Activated CD8-positive, alpha-beta T cell treated with anti-CD3 and anti-CD28 coated beads, Interleukin-2, amount 10 ng/mL, durations not matched to agents 7 days and 5 days (primary cell): ENCODE data around the gene ADGRL3. TPM values are rescaled to one million over a fixed set of nuclear protein-coding genes. Genes with fewer than 3 reads are reported as not detected.

Source experiments
- ATAC-seq: fragments of 150-1000 bp; cut with Tn5 transposase; one replicate; pipeline ENCODE4 v1.10.0; 2021; ENCODE audit warnings: moderate library complexity
- CTCF ChIA-PET: fragments of 350-600 bp; sonication (Branson Sonifier 250); formaldehyde crosslinking; loops from one replicate; lab custom pipeline; 2021; ENCODE audit warnings: antibody characterized with exemption; lab: Charles Lee
- POLR2A ChIA-PET: fragments of 350-600 bp; sonication (Branson Sonifier 250); formaldehyde crosslinking; loops from one replicate; lab custom pipeline; 2021; ENCODE audit warnings: antibody characterized with exemption; lab: Charles Lee
- DNase-seq: peaks from one replicate; pipeline ENCODE4 v3.0.0-alpha.2; 2020
- H3K27ac Mint-ChIP-seq: one replicate; pipeline ENCODE4 v1.8.0; 2021; ENCODE audit warnings: mild to moderate bottlenecking, mixed read lengths
- H3K27me3 Mint-ChIP-seq: one replicate; pipeline ENCODE4 v1.8.0; 2021; ENCODE audit warnings: low read depth, mixed read lengths
- H3K36me3 Mint-ChIP-seq: one replicate; pipeline ENCODE4 v1.8.0; 2021; ENCODE audit warnings: low read depth, mixed read lengths
- H3K4me1 Mint-ChIP-seq: one replicate; pipeline ENCODE4 v1.8.0; 2021; ENCODE audit warnings: low read depth, mixed read lengths
- H3K4me3 Mint-ChIP-seq: one replicate; pipeline ENCODE4 v1.8.0; 2021; ENCODE audit warnings: mild to moderate bottlenecking, mixed read lengths
- H3K9me3 Mint-ChIP-seq: one replicate; pipeline ENCODE4 v1.8.0; 2022; ENCODE audit warnings: mixed read lengths; ENCODE audit not compliant: insufficient read depth
- total RNA-seq, 2 experiments: library from RNA; stranded (reverse); gene quantifications; one replicate each; pipeline ENCODE4 v1.2.3, GENCODE V29; 2021

ADGRL3 gene
- total RNA-seq, 2 experiments from 2014 or later = not detected

GRCh38 chr4:61210186-61210939, 10.2 kb downstream of the ADGRL3 start:
- H3K4me1 Mint-ChIP-seq = no peaks in the 10 kb centered on the region
- no peaks in the 10 kb centered on the region for H3K36me3 Mint-ChIP-seq
- ATAC-seq (no peak), DNase-seq (no peak)
- no peak overlapping the region for H3K27ac Mint-ChIP-seq
- H3K4me3 Mint-ChIP-seq = no peak overlapping the region
- no peaks in the 10 kb centered on the region for H3K27me3 Mint-ChIP-seq
- POLR2A ChIA-PET = no interaction called here
- CTCF ChIA-PET = no interaction called here
- H3K9me3 Mint-ChIP-seq = no peaks in the 10 kb centered on the region

GRCh38 chr4:61211781-61212180, 11.7 kb downstream of the ADGRL3 start:
- DNase-seq (no peak), ATAC-seq (no peak)
- no peak overlapping the region for H3K27ac Mint-ChIP-seq
- ChIA-PET CTCF (no interaction called here), POLR2A (no interaction called here)
- no peaks in the 10 kb centered on the region for H3K4me1 Mint-ChIP-seq
- H3K36me3 Mint-ChIP-seq = no peaks in the 10 kb centered on the region
- H3K9me3 Mint-ChIP-seq = no peaks in the 10 kb centered on the region
- H3K4me3 Mint-ChIP-seq = no peak overlapping the region
- H3K27me3 Mint-ChIP-seq = no peaks in the 10 kb centered on the region

- ATAC-seq = no peak
- no peaks in the 10 kb centered on the region for H3K4me1 Mint-ChIP-seq
- CTCF ChIA-PET = no interaction called here
- H3K36me3 Mint-ChIP-seq = no peaks in the 10 kb centered on the region
- DNase-seq = no peak
- POLR2A ChIA-PET = no interaction called here
- no peaks in the 10 kb centered on the region for H3K9me3 Mint-ChIP-seq
- no peak overlapping the region for H3K4me3 Mint-ChIP-seq
- H3K27ac Mint-ChIP-seq = no peak overlapping the region
- no peaks in the 10 kb centered on the region for H3K27me3 Mint-ChIP-seq
These were observed 12.7 kb downstream of the ADGRL3 start for GRCh38 chr4:61212788-61213187.

GRCh38 chr4:61214680-61215079, 14.6 kb downstream of the ADGRL3 start:
- H3K36me3 Mint-ChIP-seq = no peaks in the 10 kb centered on the region
- H3K9me3 Mint-ChIP-seq = no peaks in the 10 kb centered on the region
- no peak for DNase-seq
- ChIA-PET CTCF (no interaction called here), POLR2A (no interaction called here)
- no peak for ATAC-seq
- H3K27me3 Mint-ChIP-seq = no peaks in the 10 kb centered on the region
- H3K4me1 Mint-ChIP-seq = no peaks in the 10 kb centered on the region
- no peak overlapping the region for H3K27ac Mint-ChIP-seq
- H3K4me3 Mint-ChIP-seq = no peak overlapping the region

GRCh38 chr4:61217222-61217621, 17.1 kb downstream of the ADGRL3 start:
- no peak overlapping the region for H3K4me3 Mint-ChIP-seq
- no peak for ATAC-seq

GRCh38 chr4:61220556-61220955, 20.4 kb downstream of the ADGRL3 start:
- H3K27me3 Mint-ChIP-seq = no peaks in the 10 kb centered on the region
- ATAC-seq (no peak), DNase-seq (no peak)
- H3K9me3 Mint-ChIP-seq = no peaks in the 10 kb centered on the region
- H3K36me3 Mint-ChIP-seq = no peaks in the 10 kb centered on the region
- POLR2A ChIA-PET = no interaction called here
- H3K4me1 Mint-ChIP-seq = no peaks in the 10 kb centered on the region
- H3K27ac Mint-ChIP-seq = no peak overlapping the region
- no peak overlapping the region for H3K4me3 Mint-ChIP-seq
- CTCF ChIA-PET = no interaction called here

More at GRCh38 chr4:61217222-61217621, 17.1 kb downstream of the ADGRL3 start:
- POLR2A ChIA-PET = no interaction called here
- CTCF ChIA-PET = no interaction called here
- H3K4me1 Mint-ChIP-seq = no peaks in the 10 kb centered on the region
- no peak overlapping the region for H3K27ac Mint-ChIP-seq
- no peaks in the 10 kb centered on the region for H3K36me3 Mint-ChIP-seq
- no peak for DNase-seq
- H3K9me3 Mint-ChIP-seq = no peaks in the 10 kb centered on the region
- H3K27me3 Mint-ChIP-seq = no peaks in the 10 kb centered on the region

- DNase-seq (no peak), ATAC-seq (no peak)
- Mint-ChIP-seq H3K27ac (no peak overlapping the region), H3K36me3 (no peaks in the 10 kb centered on the region), H3K9me3 (no peaks in the 10 kb centered on the region), H3K4me3 (no peak overlapping the region), H3K4me1 (no peaks in the 10 kb centered on the region), H3K27me3 (no peaks in the 10 kb centered on the region)
- ChIA-PET CTCF (no interaction called here), POLR2A (no interaction called here)
These were observed 23.3 kb downstream of the ADGRL3 start for GRCh38 chr4:61223385-61223784.

GRCh38 chr4:61224573-61224972, 24.4 kb downstream of the ADGRL3 start:
- no peaks in the 10 kb centered on the region for H3K9me3 Mint-ChIP-seq
- POLR2A ChIA-PET = no interaction called here
- no peak overlapping the region for H3K27ac Mint-ChIP-seq
- ATAC-seq = no peak
- no peaks in the 10 kb centered on the region for H3K4me1 Mint-ChIP-seq
- CTCF ChIA-PET = no interaction called here
- H3K4me3 Mint-ChIP-seq = no peak overlapping the region
- H3K27me3 Mint-ChIP-seq = no peaks in the 10 kb centered on the region
- DNase-seq = no peak
- H3K36me3 Mint-ChIP-seq = no peaks in the 10 kb centered on the region

- Mint-ChIP-seq H3K9me3 (no peaks in the 10 kb centered on the region), H3K36me3 (no peaks in the 10 kb centered on the region), H3K27me3 (no peaks in the 10 kb centered on the region), H3K4me1 (no peaks in the 10 kb centered on the region), H3K27ac (no peak overlapping the region), H3K4me3 (no peak overlapping the region)
- no peak for ATAC-seq
- POLR2A ChIA-PET = no interaction called here
- DNase-seq = no peak
- CTCF ChIA-PET = no interaction called here
These were observed 25.5 kb downstream of the ADGRL3 start for GRCh38 chr4:61225656-61226055.

GRCh38 chr4:61231421-61231820, 31.3 kb downstream of the ADGRL3 start:
- CTCF ChIA-PET = no interaction called here
- Mint-ChIP-seq H3K4me1 (no peaks in the 10 kb centered on the region), H3K27me3 (no peaks in the 10 kb centered on the region), H3K36me3 (no peaks in the 10 kb centered on the region), H3K27ac (no peak overlapping the region), H3K9me3 (no peaks in the 10 kb centered on the region), H3K4me3 (no peak overlapping the region)
- ATAC-seq = no peak
- no peak for DNase-seq
- POLR2A ChIA-PET = no interaction called here

GRCh38 chr4:61239250-61239649, 39.1 kb downstream of the ADGRL3 start:
- no peak overlapping the region for H3K4me3 Mint-ChIP-seq
- CTCF ChIA-PET = no interaction called here
- POLR2A ChIA-PET = no interaction called here
- no peaks in the 10 kb centered on the region for H3K9me3 Mint-ChIP-seq
- DNase-seq (no peak), ATAC-seq (no peak)
- H3K4me1 Mint-ChIP-seq = no peaks in the 10 kb centered on the region
- H3K36me3 Mint-ChIP-seq = no peaks in the 10 kb centered on the region
- H3K27me3 Mint-ChIP-seq = no peaks in the 10 kb centered on the region
- H3K27ac Mint-ChIP-seq = no peak overlapping the region

- ATAC-seq (no peak), DNase-seq (no peak)
- ChIA-PET POLR2A (no interaction called here), CTCF (no interaction called here)
- Mint-ChIP-seq H3K27ac (no peak overlapping the region), H3K36me3 (no peaks in the 10 kb centered on the region), H3K27me3 (no peaks in the 10 kb centered on the region), H3K9me3 (no peaks in the 10 kb centered on the region), H3K4me1 (no peaks in the 10 kb centered on the region), H3K4me3 (no peak overlapping the region)
These were observed 43.8 kb downstream of the ADGRL3 start for GRCh38 chr4:61243962-61244361.
